NOMO-1 treated with DMSO at 0.1 percent for 48 hours (cell line): ENCODE results near the gene VCL.
"Not testable (repeated sequence)": the region's sequence is repeated elsewhere in the genome, so short reads cannot be mapped to it uniquely, and the experiment has no call there.

Experiments used
- DNase-seq: peaks from one replicate; lab custom pipeline; 2025; ENCODE audit not compliant: unreplicated experiment; lab: John Stamatoyannopoulos, UW

The VCL gene

DNA sequence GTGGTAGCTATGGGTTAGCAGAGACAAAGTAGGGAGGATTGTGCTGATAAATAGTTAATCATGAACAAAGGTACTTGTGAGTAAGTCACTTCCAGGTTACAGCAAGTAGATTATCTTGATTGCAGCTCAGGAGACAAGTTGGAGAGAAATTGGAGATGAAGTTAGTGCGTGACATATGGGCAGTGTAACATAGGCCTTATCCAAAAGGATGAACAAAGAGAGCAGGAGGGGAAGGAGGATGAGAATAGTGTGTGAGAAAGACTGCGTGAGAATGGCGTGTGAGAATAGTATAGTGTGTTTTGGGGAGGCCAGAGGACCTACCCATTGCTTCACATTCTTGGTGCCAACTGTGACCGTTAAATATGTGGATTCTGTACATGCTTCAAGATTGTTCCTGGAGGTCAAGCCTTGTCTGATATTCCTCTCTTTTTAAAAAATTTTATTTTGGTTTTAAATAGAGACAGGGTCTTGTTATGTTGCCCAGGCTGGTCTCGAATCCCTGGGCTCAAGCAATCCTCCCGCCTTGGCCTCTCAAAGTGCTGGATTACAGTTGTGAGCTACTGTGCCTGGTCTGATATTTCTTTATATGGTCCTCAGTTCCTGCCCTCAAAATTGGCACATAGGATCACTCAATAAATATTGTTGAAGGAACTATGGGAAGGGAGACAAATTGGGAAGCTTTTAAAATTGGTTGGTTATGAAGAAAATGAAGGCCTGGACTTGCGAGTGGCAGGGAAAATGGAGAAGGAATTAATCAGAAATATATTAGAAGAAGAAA lies 3.2 kb downstream of the VCL start:
- no peak for DNase-seq

DNA sequence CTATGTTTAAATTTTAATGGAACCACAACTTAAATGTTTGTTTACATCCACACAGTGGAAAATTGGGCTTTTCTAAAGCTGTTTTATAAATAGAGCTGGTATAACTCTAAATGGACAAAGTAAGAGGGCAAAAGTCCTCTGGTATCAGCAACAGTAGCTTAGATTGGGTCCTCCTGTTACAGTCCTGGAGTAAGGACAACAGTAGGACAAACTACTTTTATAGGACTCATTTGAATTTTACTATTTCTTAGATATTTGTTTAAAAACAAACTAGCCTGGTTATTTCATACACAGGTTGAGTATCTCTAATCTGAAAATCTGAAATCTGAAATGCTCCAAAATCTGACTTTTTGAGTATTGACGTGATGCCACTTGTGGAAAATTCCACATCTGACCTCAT lies 8.4 kb downstream of the VCL start:
- no peak for DNase-seq

DNA sequence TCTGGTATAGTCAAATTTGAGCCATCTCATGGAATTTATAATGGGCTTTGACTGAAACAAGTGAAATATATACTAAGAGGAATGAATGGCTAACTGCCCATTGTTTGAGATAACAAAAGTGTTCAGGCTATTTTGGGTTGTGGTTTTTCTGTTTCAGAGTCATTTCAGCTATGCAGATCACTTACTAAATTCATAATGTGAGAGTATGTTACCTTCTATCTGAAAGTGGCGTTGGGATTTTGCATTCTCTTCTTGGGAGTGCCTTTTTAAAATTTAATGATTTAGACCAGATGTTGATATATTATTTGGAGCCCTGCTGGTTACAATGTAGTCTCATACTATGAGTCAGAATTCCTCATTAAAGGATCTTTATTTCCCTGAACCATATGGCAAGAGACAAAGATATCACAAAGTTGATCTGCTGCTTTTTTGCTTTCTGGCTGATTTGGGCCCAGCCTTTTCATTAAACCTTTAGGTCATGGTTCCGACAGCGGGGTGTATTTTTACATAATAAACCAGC lies 10.4 kb downstream of the VCL start:
- DNase-seq = peak; percentile 39

DNA sequence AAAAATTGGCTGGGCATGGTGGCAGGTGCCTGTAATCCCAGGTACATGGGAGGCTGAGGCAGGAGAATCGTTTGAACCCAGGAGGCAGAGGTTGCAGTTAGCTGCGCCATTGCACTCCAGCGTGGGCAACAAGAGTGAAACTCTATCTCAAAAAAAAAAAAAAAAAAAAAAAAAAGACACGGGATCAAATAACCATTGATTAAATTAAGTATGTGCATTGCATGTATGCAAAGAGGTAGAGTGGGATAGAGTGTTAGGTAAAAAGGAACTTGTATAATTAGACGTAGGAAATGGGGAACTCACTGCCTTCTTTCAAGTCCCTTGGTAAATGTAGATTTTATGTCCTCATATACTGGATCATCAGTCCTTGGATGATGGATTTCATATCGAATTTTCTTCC lies 13.1 kb downstream of the VCL start:
- DNase-seq = peak; percentile 72

DNA sequence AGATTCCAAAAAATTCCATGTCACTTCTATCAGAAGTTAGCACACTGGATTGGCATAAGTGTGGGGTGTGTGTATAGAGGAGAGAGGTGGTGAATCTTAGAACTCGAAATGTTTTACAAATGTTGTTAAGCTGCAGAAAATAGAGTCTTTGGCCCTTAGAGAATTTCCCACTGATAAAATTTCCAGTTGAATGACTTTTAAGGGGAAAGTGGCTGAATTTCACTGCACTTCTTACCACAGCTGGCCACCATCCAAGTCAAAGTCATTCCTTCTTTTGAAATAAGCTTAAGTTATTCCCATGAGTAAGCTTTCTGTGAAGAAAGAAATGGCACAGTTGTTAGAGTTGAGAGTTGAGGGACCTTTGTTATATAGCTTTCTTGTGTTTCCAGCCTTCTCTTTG lies 13.9 kb downstream of the VCL start:
- no peak for DNase-seq

GRCh38 chr10:74012480-74012879 lies 14.6 kb downstream of the VCL start:
- DNase-seq = no peak

DNA sequence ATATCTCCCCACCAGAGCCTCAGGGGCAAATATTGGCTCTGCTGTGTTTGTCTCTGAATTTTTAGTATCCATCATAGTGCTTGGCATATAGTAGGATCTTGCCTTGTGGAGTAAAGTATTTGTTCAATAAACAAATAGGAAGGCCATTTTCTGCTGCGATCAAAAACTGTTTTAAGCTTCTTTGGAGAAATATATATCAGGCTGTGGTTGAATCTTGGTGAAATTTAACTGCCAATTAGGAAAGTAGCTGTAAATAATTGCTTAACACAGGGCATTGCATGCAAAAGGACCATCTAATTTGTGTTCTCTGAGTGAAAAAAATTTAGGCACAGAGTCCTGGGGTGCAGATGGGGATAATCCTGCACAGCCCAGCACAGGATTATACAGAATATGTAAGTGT lies 15.1 kb downstream of the VCL start:
- DNase-seq = no peak

DNA sequence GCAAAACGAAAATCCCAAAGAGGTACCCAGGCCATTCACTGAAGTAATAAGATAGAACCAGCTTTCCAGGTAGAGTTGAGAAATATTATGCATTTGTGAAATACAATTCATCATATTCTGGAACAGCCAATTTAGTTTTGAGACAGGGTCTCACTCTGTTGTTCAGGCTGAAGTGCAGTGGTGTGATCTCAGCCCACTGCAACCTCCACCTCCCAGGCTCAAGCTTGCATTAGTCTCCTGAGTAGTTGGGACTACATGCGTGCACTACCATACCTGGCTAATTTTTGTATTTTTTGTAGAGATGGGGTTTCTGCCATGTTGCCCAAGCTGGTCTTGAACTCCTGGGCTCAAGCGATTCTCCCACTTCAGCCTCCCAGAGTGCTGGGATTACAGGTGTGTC lies 16.7 kb downstream of the VCL start:
- DNase-seq = not testable (repeated sequence)

- no peak for DNase-seq
These were observed 20.3 kb downstream of the VCL start for GRCh38 chr10:74018241-74018640.

GRCh38 chr10:74021248-74022055 lies 23.5 kb downstream of the VCL start:
- peak; percentile 31 for DNase-seq

- DNase-seq = no peak
These were observed 25.2 kb downstream of the VCL start for GRCh38 chr10:74022926-74023629.

GRCh38 chr10:74024600-74024999 lies 26.7 kb downstream of the VCL start:
- DNase-seq = no peak

DNA sequence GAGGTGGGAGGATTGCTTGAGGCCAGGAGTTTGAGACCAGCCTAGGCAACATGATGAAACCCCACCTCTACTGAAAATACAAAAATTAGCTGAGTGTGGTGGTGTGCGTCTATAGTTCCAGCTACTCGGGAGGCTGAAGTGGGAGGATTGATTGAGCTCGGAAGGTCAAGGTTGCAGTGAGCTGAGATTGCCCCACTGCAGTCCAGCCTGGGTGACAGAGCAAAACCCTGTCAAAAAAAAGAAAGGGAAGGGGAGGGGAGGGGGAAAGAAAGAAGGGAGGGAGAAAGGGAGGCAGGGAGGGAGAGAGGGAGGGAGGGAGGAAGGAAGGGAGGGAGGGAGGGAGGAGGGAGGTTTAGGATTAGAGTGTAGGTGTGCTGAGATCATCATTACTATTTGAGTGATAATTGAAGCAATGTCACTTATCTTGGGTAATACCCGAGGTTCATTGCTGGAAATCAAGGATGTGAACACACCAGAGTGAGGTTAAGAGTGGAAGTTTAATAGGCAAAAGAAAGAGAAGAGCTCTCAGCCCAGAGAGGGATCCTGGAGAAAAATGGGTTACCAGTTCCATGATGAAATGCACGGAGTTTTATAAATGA lies 27.6 kb downstream of the VCL start:
- DNase-seq = no peak

- no peak for DNase-seq
These were observed 28.6 kb downstream of the VCL start for GRCh38 chr10:74026428-74027015.

DNA sequence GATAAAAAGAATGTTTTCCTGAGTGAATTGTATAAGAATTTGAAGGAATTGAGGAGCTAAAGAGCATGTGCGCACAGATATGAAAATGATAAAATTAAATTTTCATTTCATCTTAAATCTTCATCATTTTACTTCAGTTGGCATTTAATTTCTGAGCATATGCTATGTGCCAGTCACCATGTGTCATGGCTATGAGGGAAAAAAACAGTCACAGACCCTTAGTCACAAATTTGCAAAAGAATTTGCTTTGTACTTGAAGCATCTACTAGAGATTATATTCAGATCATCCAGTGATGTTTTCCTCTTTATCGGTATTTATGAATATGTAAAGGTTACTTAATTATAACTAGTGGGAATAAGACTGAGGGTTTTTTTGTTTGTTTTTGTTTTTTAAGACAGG lies 29.8 kb downstream of the VCL start:
- DNase-seq = no peak

GRCh38 chr10:74029943-74030342 lies 32.0 kb downstream of the VCL start:
- DNase-seq = no peak

GRCh38 chr10:74032208-74032607 lies 34.3 kb downstream of the VCL start:
- DNase-seq = not testable (repeated sequence)

DNA sequence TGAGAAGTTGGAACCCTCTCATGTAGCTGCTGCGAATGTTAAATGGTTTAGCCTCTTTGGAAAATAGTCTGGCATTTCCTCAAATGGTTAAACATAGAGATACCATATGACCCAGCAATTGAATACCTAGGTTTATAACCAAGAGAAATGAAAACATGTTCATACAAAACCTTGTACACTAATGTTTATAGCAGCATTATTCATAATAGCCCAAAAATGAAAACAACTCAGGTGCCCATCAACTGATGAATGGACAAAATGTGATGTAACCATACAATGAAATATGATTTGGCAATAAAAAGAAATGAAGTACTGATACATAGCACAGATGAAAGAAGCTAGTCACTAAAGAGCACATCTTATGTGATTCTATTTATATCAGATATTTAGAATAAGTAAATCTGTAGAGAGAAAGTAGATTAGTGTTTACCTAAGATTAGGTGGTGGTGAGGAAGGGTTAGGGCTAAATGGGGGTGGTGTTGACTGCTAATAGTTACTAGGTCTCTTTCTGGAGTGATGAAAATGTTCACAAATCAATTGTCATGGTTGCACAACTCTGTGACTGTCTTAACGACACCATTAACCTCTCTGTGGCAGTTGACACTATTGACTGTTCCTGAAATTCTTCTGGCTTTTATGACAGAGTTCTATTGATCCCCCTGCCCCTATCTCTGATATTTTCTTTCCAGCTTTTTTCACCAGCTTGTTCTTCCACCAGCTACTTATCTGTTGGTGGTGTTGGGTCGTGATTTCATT lies 35.2 kb downstream of the VCL start:
- DNase-seq = peak; percentile 87

GRCh38 chr10:74033702-74034101 lies 35.8 kb downstream of the VCL start:
- no peak for DNase-seq

- peak; percentile 12 for DNase-seq
These were observed 36.4 kb downstream of the VCL start for GRCh38 chr10:74034301-74034700.
